RWPE1 (cell line): ENCODE results near the gene SLX9.
"Not testable (repeated sequence)": the region's sequence is repeated elsewhere in the genome, so short reads cannot be mapped to it uniquely, and the experiment has no call there.

Experiments used
- CTCF ChIA-PET: fragments of 350-600 bp; sonication (Branson Sonifier 250); formaldehyde crosslinking; extraction: SDS; loops from one replicate; lab custom pipeline; 2021; lab: Yijun Ruan, JAX
- POLR2A ChIA-PET: fragments of 400-600 bp; formaldehyde crosslinking; extraction: SDS; loops from one replicate; lab custom pipeline; 2020; ENCODE audit warnings: antibody characterized with exemption; ENCODE audit not compliant: low non-redundant PET; lab: Yijun Ruan, JAX
- DNase-seq: peaks from one replicate; pipeline ENCODE4 v3.0.0; 2012; ENCODE audit warnings: low spot score
- H3K27ac ChIP-seq: fragments of 450-650 bp; 2 replicates; pipeline ENCODE4 v1.5.1; 2017
- CTCF ChIP-seq: fragments of 450-650 bp; conservative IDR thresholded peaks from 2 replicates; pipeline ENCODE4 v1.5.1; 2017; ENCODE audit warnings: low read depth, mild to moderate bottlenecking

Gene SLX9

GRCh38 chr21:44910229-44911067, 29.4 kb upstream of the SLX9 start:
- CTCF ChIA-PET, result interaction anchor here (0.7 to 2.0 kb wide), 3 partner anchors 16 to 22 kb away, joined by 4 to 5 read pairs (median 4); no protein-coding TSS in a partner anchor
- no peak for DNase-seq
- H3K27ac ChIP-seq, result peak overlapping the region; percentile 77
- TF ChIP-seq CTCF, result no peak
- POLR2A ChIA-PET, result interaction anchor here (1.4 kb wide), 1 partner anchor 37 kb away, joined by 4 read pairs; the partner anchor contains the start of gene PTTG1IP

- ChIA-PET CTCF (interaction anchor here (0.5 to 2.0 kb wide), 8 partner anchors 10 to 217 kb away, joined by 3 to 10 read pairs (median 4); no protein-coding TSS in a partner anchor), POLR2A (interaction anchor here (1.4 kb wide), 1 partner anchor 37 kb away, joined by 4 read pairs; the partner anchor contains the start of gene PTTG1IP)
- peak overlapping the region; percentile 77 for H3K27ac ChIP-seq
- DNase-seq, result no peak
- TF ChIP-seq CTCF, result no peak
Measured at GRCh38 chr21:44911068-44911383, 28.8 kb upstream of the SLX9 start.

GRCh38 chr21:44911384-44912157, 28.3 kb upstream of the SLX9 start:
- POLR2A ChIA-PET, result interaction anchor here (0.9 to 1.4 kb wide), 2 partner anchors 23 to 38 kb away, joined by 4 read pairs; partner anchors contain the start of gene PTTG1IP
- peak; percentile 53 for TF ChIP-seq CTCF
- CTCF ChIA-PET, result interaction anchor here (0.5 to 2.0 kb wide), 8 partner anchors 11 to 217 kb away, joined by 3 to 10 read pairs (median 4); no protein-coding TSS in a partner anchor
- peak overlapping the region; percentile 77 for H3K27ac ChIP-seq
- no peak for DNase-seq

- peak overlapping the region; percentile 77 for H3K27ac ChIP-seq
- CTCF ChIA-PET, result interaction anchor here (1.5 to 2.0 kb wide), 2 partner anchors 16 to 20 kb away, joined by 4 to 10 read pairs; no protein-coding TSS in a partner anchor
- POLR2A ChIA-PET, result interaction anchor here (0.9 kb wide), 1 partner anchor 22 kb away, joined by 4 read pairs; no protein-coding TSS in a partner anchor
- no peak for DNase-seq
- TF ChIP-seq CTCF, result no peak
Measured at GRCh38 chr21:44912158-44912473, 27.7 kb upstream of the SLX9 start.

DNA sequence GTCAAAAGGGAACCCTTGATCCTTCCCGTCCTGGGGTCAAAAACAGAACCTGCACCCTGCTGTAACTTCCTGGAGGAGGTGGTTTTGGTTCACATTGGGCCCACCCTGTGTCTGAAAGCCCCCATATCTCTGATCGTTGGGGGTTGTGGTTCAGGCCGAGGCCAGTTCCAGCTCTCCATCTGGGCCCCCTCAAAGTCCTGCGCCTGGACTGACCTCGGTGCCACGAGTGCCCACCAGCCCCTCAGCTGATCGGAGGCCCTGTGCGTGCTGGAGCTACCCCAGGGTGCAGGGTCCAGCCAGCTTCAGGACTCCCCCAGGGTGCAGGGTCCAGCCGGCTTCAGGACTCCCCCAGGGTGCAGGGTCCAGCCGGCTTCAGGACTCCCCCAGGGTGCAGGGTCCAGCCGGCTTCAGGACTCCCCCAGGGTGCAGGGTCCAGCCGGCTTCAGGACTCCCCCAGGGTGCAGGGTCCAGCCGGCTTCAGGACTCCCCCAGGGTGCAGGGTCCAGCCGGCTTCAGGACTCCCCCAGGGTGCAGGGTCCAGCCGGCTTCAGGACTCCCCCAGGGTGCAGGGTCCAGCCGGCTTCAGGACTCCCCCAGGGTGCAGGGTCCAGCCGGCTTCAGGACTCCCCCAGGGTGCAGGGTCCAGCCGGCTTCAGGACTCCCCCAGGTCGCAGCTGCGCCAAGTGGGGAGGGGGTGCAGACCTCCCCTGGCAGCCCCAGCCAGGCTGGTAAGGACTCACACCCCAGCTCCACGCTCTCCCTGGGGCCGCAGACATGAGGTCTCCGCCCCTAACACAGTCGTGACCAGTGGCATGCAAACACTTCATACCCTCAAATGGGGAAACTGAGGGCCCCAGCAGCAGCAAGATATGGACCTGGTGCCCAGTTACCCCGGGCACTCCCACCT, 27.1 kb upstream of the SLX9 start:
- DNase-seq, POLR2A ChIA-PET: not testable (repeated sequence)
- CTCF ChIA-PET, result interaction anchor here (1.5 kb wide), 1 partner anchor 15 kb away, joined by 10 read pairs; no protein-coding TSS in a partner anchor
- peak overlapping the region; percentile 77 for H3K27ac ChIP-seq

- no peak for TF ChIP-seq CTCF
- DNase-seq, result no peak
- ChIA-PET POLR2A (no interaction called here), CTCF (interaction anchor here (0.7 kb wide), 1 partner anchor 66 kb away, joined by 3 read pairs; no protein-coding TSS in a partner anchor)
- H3K27ac ChIP-seq, result 0 out of 2 replicates have a peak overlapping the region, but pooled peaks have one; percentile 67
Measured at GRCh38 chr21:44913425-44914175, 26.2 kb upstream of the SLX9 start.
